RWPE1 (cell line): ENCODE results near the gene HCN2.
A peak's percentile ranks its signal among the peaks of the same experiment; 100 is the strongest.
"Not testable (repeated sequence)": the region's sequence is repeated elsewhere in the genome, so short reads cannot be mapped to it uniquely, and the experiment has no call there.

ENCODE experiments used
- CTCF ChIA-PET: fragments of 350-600 bp; sonication (Branson Sonifier 250); formaldehyde crosslinking; extraction: SDS; loops from one replicate; lab custom pipeline; 2021; lab: Yijun Ruan, JAX
- POLR2A ChIA-PET: fragments of 400-600 bp; formaldehyde crosslinking; extraction: SDS; loops from one replicate; lab custom pipeline; 2020; ENCODE audit warnings: antibody characterized with exemption; ENCODE audit not compliant: low non-redundant PET; lab: Yijun Ruan, JAX
- DNase-seq: peaks from one replicate; pipeline ENCODE4 v3.0.0; 2012; ENCODE audit warnings: low spot score
- H3K27ac ChIP-seq: fragments of 450-650 bp; 2 replicates; pipeline ENCODE4 v1.5.1; 2017
- CTCF ChIP-seq: fragments of 450-650 bp; conservative IDR thresholded peaks from 2 replicates; pipeline ENCODE4 v1.5.1; 2017; ENCODE audit warnings: low read depth, mild to moderate bottlenecking

The HCN2 gene

GRCh38 chr19:623974-624373 is 34.3 kb downstream of the HCN2 start:
- no peak for DNase-seq
- no peak for TF ChIP-seq CTCF
- ChIA-PET CTCF (no interaction called here), POLR2A (no interaction called here)
- peak overlapping the region; percentile 14 for H3K27ac ChIP-seq

GRCh38 chr19:624433-625109 is 34.9 kb downstream of the HCN2 start:
- no peak for TF ChIP-seq CTCF
- H3K27ac ChIP-seq, result peak overlapping the region; percentile 14
- POLR2A ChIA-PET, result no interaction called here
- CTCF ChIA-PET, result no interaction called here
- DNase-seq, result no peak

GRCh38 chr19:625257-625656 is 35.6 kb downstream of the HCN2 start:
- ChIA-PET CTCF (interaction anchor here (0.6 kb wide), 1 partner anchor 9 kb away, joined by 3 read pairs; no protein-coding TSS in a partner anchor), POLR2A (no interaction called here)
- TF ChIP-seq CTCF, result no peak
- DNase-seq, result no peak
- H3K27ac ChIP-seq, result peak overlapping the region; percentile 14

- POLR2A ChIA-PET, CTCF ChIA-PET: not testable (repeated sequence)
- H3K27ac ChIP-seq, result peak overlapping the region; percentile 38
These were observed 36.9 kb downstream of the HCN2 start for GRCh38 chr19:626566-626965.

GRCh38 chr19:628168-628567 is 38.5 kb downstream of the HCN2 start:
- TF ChIP-seq CTCF, result no peak; the same call in 1 of the 2 replicates
- ChIA-PET CTCF (interaction anchor here (0.9 kb wide), 1 partner anchor 36 kb away, joined by 3 read pairs; no protein-coding TSS in a partner anchor), POLR2A (no interaction called here)
- H3K27ac ChIP-seq, result no peak overlapping the region
- no peak for DNase-seq

More at GRCh38 chr19:626566-626965, 36.9 kb downstream of the HCN2 start:
- DNase-seq, result not testable (repeated sequence)

GRCh38 chr19:629515-629914 is 39.8 kb downstream of the HCN2 start:
- CTCF ChIA-PET, result interaction anchor here (0.5 kb wide), 1 partner anchor 44 kb away, joined by 3 read pairs; no protein-coding TSS in a partner anchor
- DNase-seq, POLR2A ChIA-PET: not testable (repeated sequence)
- peak overlapping the region; percentile 7; the same call in 1 of the 2 replicates for H3K27ac ChIP-seq

GRCh38 chr19:629961-630714 is 40.5 kb downstream of the HCN2 start:
- 0 out of 2 replicates have a peak overlapping the region, but pooled peaks have one; percentile 2 for H3K27ac ChIP-seq
- ChIA-PET CTCF (no interaction called here), POLR2A (no interaction called here)
- DNase-seq, result no peak
- TF ChIP-seq CTCF, result no peak
